HG03103 (cell line): ENCODE measurements around the gene CD68.
A peak's percentile ranks its signal among the peaks of the same experiment; 100 is the strongest.
"Not testable (repeated sequence)": the region's sequence is repeated elsewhere in the genome, so short reads cannot be mapped to it uniquely, and the experiment has no call there.

ENCODE experiments used
- ATAC-seq: cut with Tn5 transposase; IDR thresholded peaks from one replicate; pipeline ENCODE4 v1.9.1; 2021; ENCODE audit warnings: low read depth; ENCODE audit not compliant: unreplicated experiment

CD68 gene

DNA sequence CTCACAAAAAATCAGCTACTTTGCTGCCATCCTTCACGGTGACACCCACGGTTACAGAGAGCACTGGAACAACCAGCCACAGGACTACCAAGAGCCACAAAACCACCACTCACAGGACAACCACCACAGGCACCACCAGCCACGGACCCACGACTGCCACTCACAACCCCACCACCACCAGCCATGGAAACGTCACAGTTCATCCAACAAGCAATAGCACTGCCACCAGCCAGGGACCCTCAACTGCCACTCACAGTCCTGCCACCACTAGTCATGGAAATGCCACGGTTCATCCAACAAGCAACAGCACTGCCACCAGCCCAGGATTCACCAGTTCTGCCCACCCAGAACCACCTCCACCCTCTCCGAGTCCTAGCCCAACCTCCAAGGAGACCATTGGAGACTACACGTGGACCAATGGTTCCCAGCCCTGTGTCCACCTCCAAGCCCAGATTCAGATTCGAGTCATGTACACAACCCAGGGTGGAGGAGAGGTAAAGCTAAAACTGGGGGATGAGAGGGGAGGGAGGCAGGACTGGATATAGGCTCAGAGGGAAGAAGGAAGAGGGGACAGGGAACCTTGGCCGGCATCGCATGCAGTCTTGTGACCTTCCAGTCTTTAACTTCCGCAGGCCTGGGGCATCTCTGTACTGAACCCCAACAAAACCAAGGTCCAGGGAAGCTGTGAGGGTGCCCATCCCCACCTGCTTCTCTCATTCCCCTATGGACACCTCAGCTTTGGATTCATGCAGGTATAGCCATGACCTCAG, 581 bp downstream of the CD68 start:
- no peak for ATAC-seq

DNA sequence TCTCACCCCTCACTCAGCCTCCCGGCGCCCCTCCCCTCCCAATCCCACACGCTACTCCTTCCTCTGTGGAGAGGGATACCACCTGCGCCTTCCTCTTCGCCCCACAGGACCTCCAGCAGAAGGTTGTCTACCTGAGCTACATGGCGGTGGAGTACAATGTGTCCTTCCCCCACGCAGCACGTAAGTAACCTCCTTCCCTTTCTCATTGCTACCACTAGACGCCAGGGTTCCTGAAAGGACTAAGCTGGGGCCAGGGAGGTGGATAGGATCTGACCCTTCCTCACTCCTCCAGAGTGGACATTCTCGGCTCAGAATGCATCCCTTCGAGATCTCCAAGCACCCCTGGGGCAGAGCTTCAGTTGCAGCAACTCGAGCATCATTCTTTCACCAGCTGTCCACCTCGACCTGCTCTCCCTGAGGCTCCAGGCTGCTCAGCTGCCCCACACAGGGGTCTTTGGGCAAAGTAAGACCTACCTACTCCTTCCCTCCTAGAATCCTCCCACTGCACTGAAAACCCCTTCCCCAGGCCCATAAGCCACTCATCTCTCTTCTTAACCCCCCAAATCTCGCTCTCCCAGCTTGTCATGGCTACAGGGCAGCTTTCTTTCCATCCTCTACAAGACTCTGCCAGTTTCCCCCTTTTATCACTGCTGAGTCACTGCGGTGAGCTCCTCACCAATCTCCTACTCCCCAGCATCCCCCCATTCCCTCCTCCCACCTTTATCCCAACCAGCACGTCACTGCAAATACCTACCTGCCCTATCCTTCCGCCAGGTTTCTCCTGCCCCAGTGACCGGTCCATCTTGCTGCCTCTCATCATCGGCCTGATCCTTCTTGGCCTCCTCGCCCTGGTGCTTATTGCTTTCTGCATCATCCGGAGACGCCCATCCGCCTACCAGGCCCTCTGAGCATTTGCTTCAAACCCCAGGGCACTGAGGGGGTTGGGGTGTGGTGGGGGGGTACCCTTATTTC, 1.5 kb downstream of the CD68 start:
- no peak for ATAC-seq

DNA sequence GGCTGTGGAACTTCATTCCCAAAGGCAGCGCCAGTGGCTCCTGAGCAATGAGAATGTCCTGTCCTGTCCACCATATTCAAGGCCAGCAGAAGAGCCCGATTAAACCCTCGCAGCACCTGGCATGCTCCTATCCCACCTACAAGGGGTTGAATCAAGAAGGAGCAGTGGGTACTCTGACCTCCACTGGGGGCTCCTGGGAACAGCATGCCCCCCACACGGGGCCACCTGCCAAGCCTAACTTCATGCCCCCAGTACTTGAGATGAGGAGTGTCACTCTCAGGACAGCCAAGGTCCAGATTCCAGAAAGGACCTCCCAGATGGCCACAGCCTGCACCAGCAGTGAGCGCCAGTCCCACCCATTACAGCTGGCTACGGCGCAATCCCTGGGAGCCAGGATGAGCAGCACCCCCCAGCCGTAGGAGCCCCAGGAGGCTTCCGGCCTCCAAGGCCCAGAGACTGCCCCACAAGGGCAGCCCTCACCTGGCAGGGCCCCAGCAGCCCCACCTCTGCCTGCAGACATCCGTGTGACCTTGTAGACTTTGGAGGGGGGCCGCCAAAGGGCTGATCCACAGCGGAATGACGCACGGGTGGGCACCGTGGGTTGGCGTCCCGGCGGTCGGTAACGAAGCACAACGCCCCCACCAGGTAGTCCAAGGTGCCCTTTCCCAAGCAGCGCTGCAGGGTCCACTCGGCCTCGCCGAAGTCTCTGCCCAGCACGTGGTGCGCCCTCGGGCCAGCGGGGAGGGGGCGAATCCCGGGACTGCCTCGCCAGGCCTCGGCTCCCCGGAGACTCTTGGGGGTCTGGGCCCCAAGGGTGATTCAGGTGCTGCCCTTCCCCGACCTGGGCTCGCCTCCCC, 3.2 kb downstream of the CD68 start:
- no peak for ATAC-seq

DNA sequence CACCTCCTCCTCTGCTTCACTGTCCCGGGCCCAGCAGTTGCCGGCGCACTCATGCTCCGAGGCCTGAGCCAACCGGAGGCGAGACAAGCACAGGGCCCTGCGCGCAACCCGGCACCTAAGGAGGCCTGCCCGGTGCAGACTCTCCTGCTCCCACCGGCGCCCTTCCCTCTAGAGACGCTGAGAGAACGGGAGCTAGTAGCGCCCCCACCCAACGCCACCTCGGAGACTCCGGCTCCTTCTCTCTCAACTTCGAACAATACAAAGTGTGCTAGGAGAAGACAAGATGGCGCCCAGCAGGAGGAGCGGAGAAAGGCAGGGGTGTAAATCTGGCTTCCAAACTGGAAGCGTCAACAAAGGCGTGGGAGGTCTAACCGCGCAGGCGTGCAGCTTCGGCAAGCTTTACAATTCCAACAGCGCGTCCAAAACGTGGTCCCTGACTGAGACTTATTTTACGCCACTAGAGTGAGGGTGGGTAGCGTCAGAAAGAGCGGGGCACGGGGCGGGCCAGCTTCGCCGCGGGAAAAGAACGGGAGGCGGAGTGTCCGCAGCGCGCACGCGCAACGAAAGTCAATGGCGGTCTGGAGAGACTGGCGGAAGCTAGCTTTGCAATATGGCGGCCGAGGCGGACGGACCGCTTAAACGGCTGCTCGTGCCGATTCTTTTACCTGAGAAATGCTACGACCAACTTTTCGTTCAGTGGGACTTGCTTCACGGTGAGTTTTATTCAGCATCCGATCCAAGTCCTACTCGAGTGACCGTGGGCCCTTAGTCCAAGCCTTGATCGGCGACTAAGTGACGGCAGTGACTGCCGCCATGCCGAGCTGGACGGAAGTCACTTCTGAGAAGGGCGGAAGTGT, 4.0 kb downstream of the CD68 start, which contains the start of gene MPDU1:
Gene MPDU1 (plus strand): TSS at position 600 of the 857 bp plus-strand sequence. CDS start 11 bp downstream, at position 611.
- ATAC-seq = peak; percentile 49

DNA sequence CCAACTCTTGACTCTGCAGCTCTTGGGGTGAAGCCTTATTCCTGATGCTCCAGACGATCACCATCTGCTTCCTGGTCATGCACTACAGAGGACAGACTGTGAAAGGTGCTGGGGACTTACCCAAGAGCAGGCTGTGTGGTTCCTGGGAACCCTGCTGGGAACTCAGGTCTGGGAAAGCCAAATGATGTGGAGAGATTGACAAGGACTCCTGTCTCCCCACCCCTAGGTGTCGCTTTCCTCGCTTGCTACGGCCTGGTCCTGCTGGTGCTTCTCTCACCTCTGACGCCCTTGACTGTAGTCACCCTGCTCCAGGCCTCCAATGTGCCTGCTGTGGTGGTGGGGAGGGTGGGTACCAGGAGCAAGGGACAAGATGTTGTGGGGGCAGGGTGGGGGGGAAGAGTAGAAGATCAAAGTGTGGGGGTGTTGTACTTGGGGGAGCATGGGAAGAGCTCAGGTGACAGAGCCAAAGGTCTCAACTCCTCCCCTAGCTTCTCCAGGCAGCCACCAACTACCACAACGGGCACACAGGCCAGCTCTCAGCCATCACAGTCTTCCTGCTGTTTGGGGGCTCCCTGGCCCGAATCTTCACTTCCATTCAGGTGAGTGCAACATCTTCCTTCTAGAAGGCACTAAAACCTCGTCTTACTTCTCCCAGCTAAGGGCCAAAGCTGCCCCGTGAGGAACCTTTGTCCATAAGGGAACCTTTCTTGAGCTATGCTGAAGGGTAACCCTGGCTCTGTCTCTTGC, 7.4 kb downstream of the CD68 start:
- ATAC-seq = no peak

DNA sequence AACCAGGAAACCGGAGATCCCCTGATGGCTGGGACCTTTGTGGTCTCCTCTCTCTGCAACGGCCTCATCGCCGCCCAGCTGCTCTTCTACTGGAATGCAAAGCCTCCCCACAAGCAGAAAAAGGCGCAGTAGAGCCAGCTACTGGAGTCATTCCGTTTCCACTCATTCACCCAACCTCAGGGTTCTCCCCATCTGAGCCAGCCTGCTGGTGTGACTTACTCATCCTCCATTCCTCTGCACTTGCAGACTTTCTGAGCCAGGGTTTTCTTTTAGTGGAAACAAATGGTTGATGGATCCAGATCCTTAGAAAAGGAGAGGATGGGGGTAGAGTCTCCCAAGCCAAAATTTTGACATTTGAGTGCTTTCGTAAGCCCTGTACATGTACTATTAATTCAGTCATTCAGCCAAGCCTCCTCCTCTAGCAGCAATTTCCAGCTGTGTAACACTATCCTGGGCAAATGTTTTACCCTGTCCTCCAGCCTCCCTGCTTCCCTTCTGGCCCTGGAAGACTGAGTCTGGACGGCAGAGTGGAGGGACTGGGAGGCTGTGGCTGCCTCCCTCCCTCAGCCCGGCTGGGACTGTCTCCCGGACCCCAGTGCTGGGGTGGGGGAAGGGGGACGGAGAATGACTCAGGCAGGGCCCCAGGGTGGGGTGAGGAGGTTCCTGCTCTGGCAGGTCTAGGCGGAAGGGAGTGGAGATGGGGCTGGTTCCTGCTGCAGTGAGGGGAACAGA, 8.1 kb downstream of the CD68 start:
- no peak for ATAC-seq

DNA sequence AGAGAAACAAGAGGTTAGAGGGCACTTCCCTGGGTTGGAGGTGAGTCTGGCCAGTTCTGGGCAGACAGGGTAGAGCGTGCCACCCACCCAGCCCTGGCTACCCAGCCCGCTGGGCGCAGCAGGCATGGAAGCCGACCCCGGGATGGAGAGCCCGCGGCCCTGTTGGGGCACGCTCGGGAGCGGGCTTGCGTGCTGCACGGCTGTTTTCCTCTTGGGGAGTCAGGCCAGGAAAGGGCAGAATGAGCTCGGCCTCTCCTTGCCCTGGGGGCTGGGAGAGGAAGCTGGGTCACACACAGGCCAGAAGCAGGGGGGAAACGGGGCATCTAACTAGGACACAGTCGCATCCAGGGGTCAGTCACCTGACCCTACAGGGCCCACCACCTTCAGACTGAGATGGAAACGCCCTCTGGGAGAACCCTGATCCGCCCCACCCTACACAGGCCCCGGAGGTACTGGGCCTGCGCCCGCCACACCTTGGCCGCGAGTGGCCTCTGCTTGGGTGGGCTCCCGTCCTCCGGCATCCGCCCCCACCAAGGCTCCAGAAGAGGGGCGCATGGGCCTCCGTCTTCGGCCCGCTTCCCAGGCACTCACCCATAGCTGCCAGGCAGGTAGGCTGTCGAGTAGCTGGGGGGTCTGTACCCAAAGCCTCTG, 9.2 kb downstream of the CD68 start:
- ATAC-seq = no peak

DNA sequence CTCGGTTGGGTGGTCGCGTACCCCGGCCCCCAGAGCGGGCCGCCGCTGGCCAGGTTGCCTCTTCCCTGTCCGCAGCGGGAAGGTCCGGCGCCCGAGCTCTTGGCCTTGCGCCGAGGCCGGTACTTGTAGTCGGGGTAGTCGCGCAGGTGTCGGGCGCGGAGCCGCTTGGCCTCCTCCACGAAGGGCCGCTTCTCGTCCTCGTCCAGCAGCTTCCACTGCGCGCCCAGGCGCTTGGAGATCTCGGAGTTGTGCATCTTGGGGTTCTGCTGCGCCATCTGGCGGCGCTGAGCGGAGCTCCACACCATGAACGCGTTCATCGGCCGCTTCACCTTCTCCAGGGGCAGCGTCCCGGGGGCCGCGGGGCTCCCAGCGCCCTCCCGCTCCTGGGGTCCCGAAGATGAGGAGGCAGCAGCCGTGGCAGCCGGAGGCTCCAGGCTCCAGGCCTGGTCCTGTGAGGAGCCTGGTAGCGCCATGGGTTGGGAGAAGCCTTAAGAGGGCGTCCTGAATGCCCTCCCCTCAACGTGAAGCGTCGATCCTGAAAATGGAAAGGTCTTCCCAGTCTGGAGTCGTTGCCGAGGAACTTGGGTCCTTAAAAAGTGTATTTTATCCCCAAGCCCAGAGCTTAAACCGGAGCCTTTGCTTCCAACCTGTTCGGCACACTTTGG, 9.9 kb downstream of the CD68 start:
- ATAC-seq = no peak

DNA sequence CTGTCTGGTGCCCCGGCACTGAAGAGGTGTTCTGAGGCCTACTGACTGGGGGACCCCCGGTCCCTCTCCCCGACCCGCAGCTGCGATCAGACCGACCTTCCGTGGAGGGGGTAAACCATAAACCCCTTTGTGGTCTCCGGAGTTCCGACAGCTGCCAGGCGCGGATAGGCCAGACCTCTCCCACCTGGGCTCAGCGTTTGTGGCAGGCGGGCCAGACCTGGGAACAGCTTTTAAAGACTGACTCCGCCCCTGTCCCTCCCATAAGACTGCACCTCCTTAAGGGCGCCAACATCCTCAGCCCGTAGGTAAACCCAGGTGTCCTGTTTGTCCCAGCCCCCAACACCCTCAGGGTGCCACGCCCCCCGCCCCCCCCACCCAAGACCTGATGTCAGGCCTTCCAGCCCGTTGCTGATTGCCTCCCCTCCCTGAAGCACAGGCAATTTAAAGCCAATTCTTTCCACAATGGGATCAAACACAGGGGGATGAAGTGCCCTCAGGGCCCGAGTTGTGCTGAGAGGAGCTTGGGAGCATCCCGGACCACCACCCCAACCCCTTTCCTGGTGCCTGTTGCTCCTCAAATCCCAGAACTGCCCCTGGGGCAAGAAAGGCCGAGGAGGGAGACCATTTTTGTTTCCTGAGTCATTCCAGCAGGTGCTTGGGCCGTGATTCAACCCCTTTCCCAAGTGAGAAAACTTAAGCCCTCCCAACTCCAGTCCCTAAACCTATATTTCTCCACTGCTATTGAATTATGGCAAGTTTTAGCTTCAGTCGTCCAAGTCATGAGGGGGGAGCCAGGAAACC, 10.7 kb downstream of the CD68 start, which contains the start of gene SOX15:
Gene SOX15 (minus strand): TSS at position 204 of the 801 bp plus-strand sequence. CDS start 418 bp downstream, outside the sequence.
- ATAC-seq = no peak

DNA sequence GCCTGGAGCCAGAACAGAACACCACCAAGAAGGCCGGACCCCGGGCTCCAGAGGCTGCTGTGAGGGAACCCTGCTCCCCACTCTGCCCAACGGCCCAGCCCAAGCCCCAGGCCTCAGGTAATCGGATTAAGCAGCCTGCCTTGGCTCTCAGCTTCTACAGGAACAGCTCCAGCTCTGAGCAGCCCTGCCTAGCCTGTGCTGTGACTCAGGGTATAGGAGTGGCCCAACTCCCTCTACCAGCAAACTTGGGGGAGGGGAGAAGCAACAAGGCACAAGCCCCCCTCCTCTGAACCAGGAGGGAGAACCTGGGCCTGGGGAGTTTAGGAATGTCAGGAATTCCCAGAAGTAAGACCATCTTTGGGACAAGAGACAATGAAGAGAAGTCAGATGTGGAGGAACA, 11.3 kb downstream of the CD68 start:
- no peak for ATAC-seq

DNA sequence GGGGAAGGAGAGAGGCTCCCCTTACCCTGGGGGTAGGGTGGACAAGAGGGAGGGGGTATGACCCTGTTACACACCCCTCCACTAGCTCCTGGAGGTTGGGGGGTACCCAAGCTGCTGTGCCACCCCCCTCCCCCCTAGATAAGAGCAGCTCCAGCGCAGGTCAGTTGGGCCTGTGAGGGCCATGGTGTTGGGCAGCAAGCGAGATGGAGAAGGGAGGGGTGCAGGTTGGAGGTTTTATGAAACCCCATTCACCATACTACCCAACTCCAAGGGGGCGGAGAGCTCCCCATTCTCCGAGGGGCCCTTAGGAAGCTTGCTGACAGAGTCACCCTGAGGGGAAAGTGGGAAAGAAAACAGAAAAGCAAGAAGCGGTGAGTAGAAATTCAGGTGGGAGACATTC, 12.2 kb downstream of the CD68 start:
- ATAC-seq = no peak

DNA sequence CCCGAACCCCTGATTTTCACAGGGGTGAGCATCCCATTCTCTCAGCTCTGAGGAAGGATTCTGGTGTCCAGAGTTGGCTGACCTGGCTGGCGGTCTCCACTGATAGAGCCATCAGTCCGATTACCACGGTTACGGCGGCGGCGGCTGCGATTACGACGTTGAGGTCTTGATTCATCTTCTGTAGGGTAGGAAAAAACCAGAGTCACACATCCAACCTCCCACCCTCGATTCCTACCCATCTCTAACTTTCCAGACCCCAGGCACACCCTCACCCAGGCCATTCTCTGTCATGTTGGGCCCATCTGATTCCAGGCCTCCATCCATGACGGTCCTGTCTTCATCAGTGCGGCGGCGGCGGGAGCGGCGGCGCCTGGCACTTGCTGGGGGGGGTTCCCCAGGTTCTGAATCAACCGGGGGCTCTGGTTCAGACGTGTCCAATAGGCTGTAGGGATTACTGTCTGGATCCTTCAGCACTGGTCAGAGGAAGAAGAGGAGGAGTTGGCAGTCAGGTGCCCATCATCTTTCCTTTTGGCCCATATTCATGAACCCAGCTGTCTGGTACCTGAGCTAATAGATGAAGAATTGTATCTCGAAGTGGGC, 13.1 kb downstream of the CD68 start:
- ATAC-seq = no peak

DNA sequence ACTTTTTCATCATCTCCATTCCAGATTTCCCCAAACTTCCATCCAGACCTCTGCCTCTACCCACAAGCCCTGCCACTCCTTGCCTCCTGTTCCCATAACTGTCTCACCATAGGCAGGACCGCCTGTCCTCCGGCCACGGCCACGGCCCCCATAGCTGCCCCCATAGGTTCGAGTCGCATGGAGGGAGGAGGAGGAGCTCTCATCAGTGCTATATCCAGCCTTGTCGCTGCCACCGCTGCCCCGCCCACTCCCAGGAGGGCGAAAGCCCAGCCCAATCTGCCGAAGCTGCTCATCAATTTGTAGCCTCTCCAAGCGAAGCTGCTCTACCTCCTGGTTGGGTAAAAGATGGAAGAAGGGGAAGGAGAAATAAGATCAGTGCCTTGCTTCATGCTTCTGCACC, 13.9 kb downstream of the CD68 start:
- ATAC-seq = no peak

DNA sequence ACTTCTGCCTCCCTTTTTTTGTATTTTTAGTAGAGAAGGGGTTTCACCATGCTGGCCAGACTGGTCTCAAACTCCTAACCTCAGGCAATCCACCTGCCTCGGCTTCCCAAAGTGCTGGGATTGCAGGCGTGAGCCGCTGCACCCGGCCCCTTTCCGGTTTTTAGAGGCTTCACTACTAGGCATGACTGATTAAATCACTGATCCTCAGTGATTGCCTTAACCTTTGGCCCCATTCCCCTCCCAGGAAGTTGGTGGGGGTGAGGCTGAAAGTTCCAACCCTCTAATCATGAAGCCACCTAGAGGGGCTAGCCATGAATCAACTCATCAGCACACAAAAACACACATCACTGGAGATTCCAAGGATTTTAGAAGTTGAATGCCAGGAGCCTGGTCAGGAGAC, 18.1 kb downstream of the CD68 start:
- ATAC-seq = not testable (repeated sequence)

DNA sequence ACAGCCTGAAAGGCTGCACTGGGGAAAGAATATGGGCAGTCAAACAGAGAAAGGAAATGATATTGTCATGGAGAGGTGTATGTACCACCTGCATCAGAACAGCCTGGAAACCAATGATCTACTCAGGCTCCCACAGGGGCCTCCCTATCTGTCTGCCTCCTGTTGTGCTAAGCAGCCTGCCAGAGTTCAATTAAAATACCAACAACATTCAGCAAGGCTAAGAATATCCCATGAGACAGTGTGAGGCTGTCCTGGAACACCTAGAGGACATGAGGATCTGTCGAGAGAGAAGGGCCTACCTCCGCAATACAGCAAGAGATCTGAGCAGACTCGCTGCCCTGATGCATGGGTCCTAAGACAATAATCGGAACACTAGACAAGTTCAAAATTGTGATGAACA, 26.8 kb downstream of the CD68 start:
- ATAC-seq = no peak

DNA sequence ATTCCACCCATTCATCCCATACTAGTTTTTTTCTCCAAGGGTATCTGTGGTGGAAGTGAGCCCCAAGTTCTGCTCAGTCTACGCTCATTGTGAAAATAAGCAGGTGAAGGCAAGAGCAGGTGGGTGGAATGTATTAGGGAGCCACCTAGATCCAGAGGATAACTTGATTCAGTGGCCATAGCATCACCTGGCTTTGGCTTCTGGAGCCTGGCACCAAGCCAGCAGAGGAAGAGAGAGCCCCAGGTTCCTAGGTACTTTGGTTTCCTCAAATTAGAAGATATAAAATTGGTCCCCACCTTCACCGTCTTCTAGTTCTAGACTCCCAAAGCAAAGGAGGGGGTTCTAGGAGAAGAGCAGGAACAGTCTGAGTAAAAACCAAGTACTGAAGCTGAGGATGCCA, 31.2 kb downstream of the CD68 start:
- no peak for ATAC-seq
